Neural cell (in vitro differentiated cells): ENCODE data around the gene ZNF862.

Experiments
- EP300 ChIP-seq: fragments of 450-650 bp; conservative IDR thresholded peaks from 2 replicates; pipeline ENCODE4 v1.6.1; 2014; ENCODE audit warnings: antibody characterized with exemption, mild to moderate bottlenecking, moderate library complexity; ENCODE audit not compliant: poor library complexity, severe bottlenecking
- EZH2 ChIP-seq: fragments of 200-600, 300-800 bp; shearing (Covaris generic), sonication (generic); IDR thresholded peaks from 2 replicates; pipeline ENCODE4 v1.6.1; 2014; ENCODE audit warnings: antibody characterized with exemption, low read length, borderline replicate concordance, mild to moderate bottlenecking; ENCODE audit not compliant: insufficient read depth, poor library complexity, severe bottlenecking
- MXI1 ChIP-seq: fragments of 450-650 bp; conservative IDR thresholded peaks from 2 replicates; pipeline ENCODE4 v1.6.1; 2014; ENCODE audit warnings: antibody characterized with exemption, mild to moderate bottlenecking; ENCODE audit not compliant: poor library complexity, severe bottlenecking
- POLR2AphosphoS5 ChIP-seq: IDR thresholded peaks from 2 replicates; pipeline ENCODE4 v1.6.1; 2012
- RAD21 ChIP-seq: fragments of 450-650 bp; conservative IDR thresholded peaks from 2 replicates; pipeline ENCODE4 v1.6.1; 2014; ENCODE audit warnings: antibody characterized with exemption, mild to moderate bottlenecking, moderate library complexity
- SMC3 ChIP-seq: fragments of 450-650 bp; conservative IDR thresholded peaks from 2 replicates; pipeline ENCODE4 v1.6.1; 2014; ENCODE audit warnings: antibody characterized with exemption, mild to moderate bottlenecking, moderate library complexity; ENCODE audit not compliant: poor library complexity
- TAF1 ChIP-seq: IDR thresholded peaks from 2 replicates; pipeline ENCODE4 v1.6.1; 2012; ENCODE audit warnings: low read depth
- TF ChIP-seq, protein P1 (sequence below): fragments of 450-650 bp; IDR thresholded peaks from 2 replicates; pipeline ENCODE4 v1.5.1; 2014; ENCODE audit warnings: antibody characterized with exemption, mild to moderate bottlenecking, moderate library complexity; ENCODE audit not compliant: poor library complexity, severe bottlenecking
- TF ChIP-seq, protein P2 (sequence below): IDR thresholded peaks from 2 replicates; pipeline ENCODE4 v1.6.1; 2012; ENCODE audit warnings: borderline replicate concordance

DNA sequence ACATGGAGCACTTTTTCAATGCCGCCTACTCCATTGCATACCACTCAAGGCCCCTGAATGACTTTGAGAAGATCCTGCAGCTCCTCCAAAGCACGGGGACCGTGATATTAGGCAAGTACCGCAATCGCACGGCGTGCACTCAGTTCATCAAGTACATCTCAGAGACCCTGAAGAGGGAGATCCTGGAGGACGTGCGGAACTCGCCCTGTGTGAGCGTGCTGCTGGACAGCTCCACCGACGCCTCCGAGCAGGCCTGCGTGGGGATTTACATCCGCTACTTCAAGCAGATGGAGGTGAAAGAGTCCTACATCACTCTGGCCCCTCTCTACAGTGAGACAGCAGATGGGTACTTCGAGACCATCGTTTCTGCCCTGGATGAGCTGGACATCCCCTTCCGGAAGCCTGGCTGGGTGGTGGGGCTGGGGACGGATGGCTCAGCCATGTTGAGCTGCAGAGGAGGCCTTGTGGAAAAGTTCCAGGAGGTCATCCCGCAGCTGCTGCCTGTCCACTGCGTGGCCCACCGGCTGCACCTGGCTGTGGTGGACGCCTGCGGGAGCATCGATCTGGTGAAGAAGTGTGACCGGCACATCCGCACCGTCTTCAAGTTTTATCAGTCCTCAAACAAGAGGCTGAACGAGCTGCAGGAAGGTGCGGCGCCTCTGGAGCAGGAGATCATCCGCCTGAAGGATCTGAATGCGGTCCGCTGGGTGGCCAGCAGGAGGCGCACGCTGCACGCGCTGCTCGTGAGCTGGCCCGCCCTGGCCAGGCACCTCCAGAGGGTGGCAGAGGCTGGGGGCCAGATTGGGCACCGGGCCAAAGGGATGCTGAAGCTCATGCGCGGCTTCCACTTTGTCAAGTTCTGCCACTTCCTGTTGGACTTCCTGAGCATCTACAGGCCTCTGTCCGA lies 22.9 kb downstream of the ZNF862 start:
- TF ChIP-seq, protein P1, sequence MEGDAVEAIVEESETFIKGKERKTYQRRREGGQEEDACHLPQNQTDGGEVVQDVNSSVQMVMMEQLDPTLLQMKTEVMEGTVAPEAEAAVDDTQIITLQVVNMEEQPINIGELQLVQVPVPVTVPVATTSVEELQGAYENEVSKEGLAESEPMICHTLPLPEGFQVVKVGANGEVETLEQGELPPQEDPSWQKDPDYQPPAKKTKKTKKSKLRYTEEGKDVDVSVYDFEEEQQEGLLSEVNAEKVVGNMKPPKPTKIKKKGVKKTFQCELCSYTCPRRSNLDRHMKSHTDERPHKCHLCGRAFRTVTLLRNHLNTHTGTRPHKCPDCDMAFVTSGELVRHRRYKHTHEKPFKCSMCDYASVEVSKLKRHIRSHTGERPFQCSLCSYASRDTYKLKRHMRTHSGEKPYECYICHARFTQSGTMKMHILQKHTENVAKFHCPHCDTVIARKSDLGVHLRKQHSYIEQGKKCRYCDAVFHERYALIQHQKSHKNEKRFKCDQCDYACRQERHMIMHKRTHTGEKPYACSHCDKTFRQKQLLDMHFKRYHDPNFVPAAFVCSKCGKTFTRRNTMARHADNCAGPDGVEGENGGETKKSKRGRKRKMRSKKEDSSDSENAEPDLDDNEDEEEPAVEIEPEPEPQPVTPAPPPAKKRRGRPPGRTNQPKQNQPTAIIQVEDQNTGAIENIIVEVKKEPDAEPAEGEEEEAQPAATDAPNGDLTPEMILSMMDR, result peak; percentile 37
- TF ChIP-seq EZH2 (no peak), EP300 (no peak), SMC3 (peak; percentile 15), POLR2AphosphoS5 (no peak), RAD21 (peak; percentile 12), TAF1 (no peak), MXI1 (no peak)
- TF ChIP-seq, protein P2, sequence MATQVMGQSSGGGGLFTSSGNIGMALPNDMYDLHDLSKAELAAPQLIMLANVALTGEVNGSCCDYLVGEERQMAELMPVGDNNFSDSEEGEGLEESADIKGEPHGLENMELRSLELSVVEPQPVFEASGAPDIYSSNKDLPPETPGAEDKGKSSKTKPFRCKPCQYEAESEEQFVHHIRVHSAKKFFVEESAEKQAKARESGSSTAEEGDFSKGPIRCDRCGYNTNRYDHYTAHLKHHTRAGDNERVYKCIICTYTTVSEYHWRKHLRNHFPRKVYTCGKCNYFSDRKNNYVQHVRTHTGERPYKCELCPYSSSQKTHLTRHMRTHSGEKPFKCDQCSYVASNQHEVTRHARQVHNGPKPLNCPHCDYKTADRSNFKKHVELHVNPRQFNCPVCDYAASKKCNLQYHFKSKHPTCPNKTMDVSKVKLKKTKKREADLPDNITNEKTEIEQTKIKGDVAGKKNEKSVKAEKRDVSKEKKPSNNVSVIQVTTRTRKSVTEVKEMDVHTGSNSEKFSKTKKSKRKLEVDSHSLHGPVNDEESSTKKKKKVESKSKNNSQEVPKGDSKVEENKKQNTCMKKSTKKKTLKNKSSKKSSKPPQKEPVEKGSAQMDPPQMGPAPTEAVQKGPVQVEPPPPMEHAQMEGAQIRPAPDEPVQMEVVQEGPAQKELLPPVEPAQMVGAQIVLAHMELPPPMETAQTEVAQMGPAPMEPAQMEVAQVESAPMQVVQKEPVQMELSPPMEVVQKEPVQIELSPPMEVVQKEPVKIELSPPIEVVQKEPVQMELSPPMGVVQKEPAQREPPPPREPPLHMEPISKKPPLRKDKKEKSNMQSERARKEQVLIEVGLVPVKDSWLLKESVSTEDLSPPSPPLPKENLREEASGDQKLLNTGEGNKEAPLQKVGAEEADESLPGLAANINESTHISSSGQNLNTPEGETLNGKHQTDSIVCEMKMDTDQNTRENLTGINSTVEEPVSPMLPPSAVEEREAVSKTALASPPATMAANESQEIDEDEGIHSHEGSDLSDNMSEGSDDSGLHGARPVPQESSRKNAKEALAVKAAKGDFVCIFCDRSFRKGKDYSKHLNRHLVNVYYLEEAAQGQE, result no peak
